Fibroblast of lung (primary cell): Measurements from ENCODE around the gene FCSK. TPM values are rescaled to one million over a fixed set of nuclear protein-coding genes. Genes with fewer than 3 reads are reported as not detected.

ENCODE experiments used
- DNase-seq, 2 donors: peaks; one replicate each; pipeline versions ENCODE4 v3.0.0 to v3.0.0-alpha.2; 2010; ENCODE audit warnings: low read depth in 2 of 2
- H2AFZ ChIP-seq: 2 replicates; pipeline ENCODE4 v1.5.1; 2012; ENCODE audit warnings: low read length, control low read depth, inconsistent platforms
- H3K27ac ChIP-seq: 2 replicates; pipeline ENCODE4 v1.5.1; 2011; ENCODE audit warnings: low read length, control low read depth; ENCODE audit not compliant: insufficient read depth
- H3K27me3 ChIP-seq: 2 replicates; pipeline ENCODE4 v1.5.1; 2011; ENCODE audit warnings: mild to moderate bottlenecking, low read length; ENCODE audit not compliant: control insufficient read depth, insufficient read depth
- H3K36me3 ChIP-seq: 2 replicates; pipeline ENCODE4 v1.5.1; 2011; ENCODE audit warnings: low read length; ENCODE audit not compliant: control insufficient read depth, insufficient read depth
- H3K4me1 ChIP-seq: 2 replicates; pipeline ENCODE4 v1.5.1; 2011; ENCODE audit warnings: low read length; ENCODE audit not compliant: control insufficient read depth, insufficient read depth; ENCODE audit errors: extremely low read depth
- H3K4me2 ChIP-seq: 2 replicates; pipeline ENCODE4 v1.5.1; 2011; ENCODE audit warnings: low read length, control low read depth; ENCODE audit not compliant: insufficient read depth; ENCODE audit errors: extremely low read depth
- H3K4me3 ChIP-seq, 4 experiments: fragments of 200-600 bp in 1 of 4; sonication (generic) in 1 of 4; replicated peaks in 1 of 4; 2 replicates each; pipeline ENCODE4 v1.5.1; 2011 to 2016; ENCODE audit warnings: low read length in 4 of 4, low read depth in 3 of 4, mild to moderate bottlenecking in 3 of 4, control low read depth in 2 of 4, inconsistent platforms in 1 of 4, mixed read lengths in 1 of 4; ENCODE audit not compliant: insufficient read depth in 1 of 4; ENCODE audit errors: control extremely low read depth in 1 of 4
- H3K79me2 ChIP-seq: 2 replicates; pipeline ENCODE4 v1.5.1; 2012; ENCODE audit warnings: mild to moderate bottlenecking, low read length, inconsistent platforms; ENCODE audit not compliant: control insufficient read depth, insufficient read depth
- H3K9ac ChIP-seq: 2 replicates; pipeline ENCODE4 v1.5.1; 2011; ENCODE audit warnings: mild to moderate bottlenecking, low read length, control low read depth; ENCODE audit not compliant: insufficient read depth
- H3K9me3 ChIP-seq: 2 replicates; pipeline ENCODE4 v1.5.1; 2012; ENCODE audit warnings: low read depth, low read length; ENCODE audit not compliant: control insufficient read depth, insufficient read depth
- H4K20me1 ChIP-seq: 2 replicates; pipeline ENCODE4 v1.5.1; 2011; ENCODE audit warnings: low read length; ENCODE audit not compliant: control insufficient read depth, insufficient read depth; ENCODE audit errors: extremely low read depth
- CTCF ChIP-seq, 2 donors: IDR thresholded peaks in 1 of 2; conservative IDR thresholded peaks in 1 of 2; 1 replicate in 1 of 2; 2 replicates in 1 of 2; pipeline ENCODE4 v1.5.1; 2011 to 2012; ENCODE audit warnings: low read length in 2 of 2, control low read depth in 1 of 2, inconsistent platforms in 1 of 2, low read depth in 1 of 2, mild to moderate bottlenecking in 1 of 2
- EZH2 ChIP-seq: IDR thresholded peaks from 2 replicates; pipeline ENCODE4 v1.5.1; 2012; ENCODE audit warnings: low read length, control low read depth, mild to moderate bottlenecking; ENCODE audit errors: missing control alignments
- polyA plus RNA-seq, 2 donors: library from polyadenylated mRNA; depleted of rRNA in 1 of 2; stranded (reverse) in 1 of 2; unstranded in 1 of 2; fragments of >200 nt; gene quantifications; 2 replicates each; pipeline ENCODE4 v1.2.1, GENCODE V29; 2011 to 2012; ENCODE audit warnings: missing spikeins in 1 of 2
- total RNA-seq: library from RNA; depleted of rRNA; stranded (reverse); fragments of >200 nt; gene quantifications from 2 replicates; pipeline ENCODE4 v1.2.1, GENCODE V29; 2014

The FCSK gene
- total and polyA plus RNA-seq, 2 donors (not counting 1 experiment from before 2014, with no cell fraction given): 4.9 to 13.5 TPM

- H3K27me3 ChIP-seq: no peaks in the 10 kb centered on the region
- H4K20me1 ChIP-seq: no peaks in the 10 kb centered on the region
- no peak overlapping the region for H3K4me2 ChIP-seq
- no peak overlapping the region for H3K27ac ChIP-seq
- DNase-seq: no peak
- no peak overlapping the region for H3K4me3 ChIP-seq
- no peaks in the 10 kb centered on the region for H3K9me3 ChIP-seq
- TF ChIP-seq EZH2: no peak
- no peak for TF ChIP-seq CTCF (conservative IDR thresholded peaks at IDR 0.05 in 1 of 2, IDR thresholded peaks at IDR 0.05 in 1 of 2; ENCODE audit: low read depth in 1 of 2, low read length in 2 of 2)
- peaks cover 21% of the 10 kb centered on the region for H3K36me3 ChIP-seq
- no peaks in the 10 kb centered on the region for H3K4me1 ChIP-seq
- H3K79me2 ChIP-seq: no peaks in the 10 kb centered on the region
- no peak overlapping the region for H2AFZ ChIP-seq
- no peak overlapping the region for H3K9ac ChIP-seq
These were observed 39.9 kb downstream of the FCSK start for GRCh38 chr16:70494202-70494770.

- TF ChIP-seq EZH2 (no peak), CTCF (conservative IDR thresholded peaks at IDR 0.05 in 1 of 2, IDR thresholded peaks at IDR 0.05 in 1 of 2; ENCODE audit: low read depth in 1 of 2, low read length in 2 of 2) (no peak)
- no peak overlapping the region for H2AFZ ChIP-seq
- no peak for DNase-seq
- H3K4me1 ChIP-seq: no peaks in the 10 kb centered on the region
- H3K27ac ChIP-seq: no peak overlapping the region
- H3K79me2 ChIP-seq: no peaks in the 10 kb centered on the region
- H3K9ac ChIP-seq: no peak overlapping the region
- H3K27me3 ChIP-seq: no peaks in the 10 kb centered on the region
- H3K9me3 ChIP-seq: no peaks in the 10 kb centered on the region
- peaks cover 20% of the 10 kb centered on the region for H3K36me3 ChIP-seq
- H3K4me2 ChIP-seq: no peak overlapping the region
- H4K20me1 ChIP-seq: no peaks in the 10 kb centered on the region
- H3K4me3 ChIP-seq: no peak overlapping the region
These were observed 40.4 kb downstream of the FCSK start for GRCh38 chr16:70494777-70495176.

- Histone ChIP-seq H3K79me2 (no peaks in the 10 kb centered on the region), H3K36me3 (peaks cover 17% of the 10 kb centered on the region), H3K27me3 (no peaks in the 10 kb centered on the region), H2AFZ (no peak overlapping the region), H3K27ac (no peak overlapping the region), H3K4me1 (no peaks in the 10 kb centered on the region), H3K9ac (no peak overlapping the region), H3K4me3 (no peak overlapping the region), H4K20me1 (no peaks in the 10 kb centered on the region), H3K9me3 (no peaks in the 10 kb centered on the region), H3K4me2 (no peak overlapping the region)
- DNase-seq: no peak
- TF ChIP-seq CTCF (conservative IDR thresholded peaks at IDR 0.05 in 1 of 2, IDR thresholded peaks at IDR 0.05 in 1 of 2; ENCODE audit: low read depth in 1 of 2, low read length in 2 of 2): no peak
- no peak for TF ChIP-seq EZH2
These were observed 41.2 kb downstream of the FCSK start for GRCh38 chr16:70495425-70496182.
